Calu3 (cell line): ENCODE data around the gene SF3A2. TPM values are rescaled to one million over a fixed set of nuclear protein-coding genes. Genes with fewer than 3 reads are reported as not detected.

ENCODE experiments used
- BruUV-seq: library from RNA; stranded (reverse); fragments of 400-500 nt; replicated peaks from 2 replicates; lab custom pipeline; 2021; lab: Mats Ljungman, UMichigan
- CTCF ChIA-PET: fragments of 300-600 bp; sonication (Branson Sonifier 250); formaldehyde crosslinking; loops from one replicate; lab custom pipeline; 2022; ENCODE audit warnings: antibody characterized with exemption; lab: Charles Lee
- DNase-seq: peaks from one replicate; pipeline ENCODE4 v3.0.0; 2022
- H3K27ac Mint-ChIP-seq: one replicate; pipeline ENCODE4 v1.8.0; 2022; ENCODE audit warnings: mixed read lengths; ENCODE audit not compliant: unreplicated experiment
- H3K27me3 Mint-ChIP-seq: one replicate; pipeline ENCODE4 v1.8.0; 2022; ENCODE audit warnings: mixed read lengths; ENCODE audit not compliant: unreplicated experiment
- H3K36me3 Mint-ChIP-seq: one replicate; pipeline ENCODE4 v1.8.0; 2022; ENCODE audit warnings: mild to moderate bottlenecking, moderate library complexity, mixed read lengths; ENCODE audit not compliant: insufficient read depth, unreplicated experiment
- H3K4me1 Mint-ChIP-seq: one replicate; pipeline ENCODE4 v1.8.0; 2022; ENCODE audit warnings: mild to moderate bottlenecking, low read depth, mixed read lengths; ENCODE audit not compliant: unreplicated experiment
- H3K4me3 Mint-ChIP-seq: one replicate; pipeline ENCODE4 v1.8.0; 2022; ENCODE audit warnings: mild to moderate bottlenecking, low read depth, moderate library complexity, mixed read lengths; ENCODE audit not compliant: unreplicated experiment
- H3K9me3 Mint-ChIP-seq: one replicate; pipeline ENCODE4 v1.8.0; 2022; ENCODE audit warnings: low read depth, mixed read lengths; ENCODE audit not compliant: unreplicated experiment
- intact Hi-C: fragments of 100-400 bp; cut with micrococcal nuclease; formaldehyde crosslinking; loops from one replicate; pipeline ENCODE4 v1.10.0; 2022; ENCODE audit not compliant: unreplicated experiment
- total RNA-seq: library from RNA; stranded (reverse); gene quantifications from 2 replicates; pipeline ENCODE4 v1.2.3, GENCODE V29; 2022
- TF ChIP-seq, protein P1 (sequence below): fragments of 200-600 bp; IDR thresholded peaks from one replicate; pipeline ENCODE4 v1.8.0; 2022; ENCODE audit warnings: antibody characterized with exemption; ENCODE audit not compliant: unreplicated experiment

SF3A2 gene
- total RNA-seq, 1 experiment from 2014 or later = 83.6 TPM

DNA sequence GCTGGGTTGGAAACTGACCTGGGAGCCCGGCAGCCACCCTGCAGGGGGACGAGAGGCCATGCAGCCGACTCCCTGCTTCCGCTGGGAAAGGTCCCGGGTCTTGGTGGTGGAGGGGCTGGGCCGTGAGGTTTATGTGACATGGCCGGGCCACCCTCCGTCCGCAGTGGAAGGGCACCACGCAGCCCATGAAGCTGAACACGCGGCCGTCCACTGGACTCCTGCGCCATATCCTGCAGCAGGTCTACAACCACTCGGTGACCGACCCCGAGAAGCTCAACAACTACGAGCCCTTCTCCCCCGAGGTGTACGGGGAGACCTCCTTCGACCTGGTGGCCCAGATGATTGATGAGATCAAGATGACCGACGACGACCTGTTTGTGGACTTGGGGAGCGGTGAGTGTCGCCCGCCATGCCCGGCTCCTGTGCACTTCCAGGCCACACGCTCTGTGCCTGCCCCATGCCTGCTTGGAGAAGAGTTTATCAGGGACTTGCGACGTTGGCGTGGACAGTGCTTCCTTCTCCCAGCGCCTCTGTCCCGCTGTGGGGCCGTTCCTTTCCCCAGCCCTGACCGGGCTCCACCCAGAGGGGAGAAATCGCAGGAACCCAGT is 45.7 kb upstream of the SF3A2 start:
- intact Hi-C loops = no loop called here
- CTCF ChIA-PET = no interaction called here

DNA sequence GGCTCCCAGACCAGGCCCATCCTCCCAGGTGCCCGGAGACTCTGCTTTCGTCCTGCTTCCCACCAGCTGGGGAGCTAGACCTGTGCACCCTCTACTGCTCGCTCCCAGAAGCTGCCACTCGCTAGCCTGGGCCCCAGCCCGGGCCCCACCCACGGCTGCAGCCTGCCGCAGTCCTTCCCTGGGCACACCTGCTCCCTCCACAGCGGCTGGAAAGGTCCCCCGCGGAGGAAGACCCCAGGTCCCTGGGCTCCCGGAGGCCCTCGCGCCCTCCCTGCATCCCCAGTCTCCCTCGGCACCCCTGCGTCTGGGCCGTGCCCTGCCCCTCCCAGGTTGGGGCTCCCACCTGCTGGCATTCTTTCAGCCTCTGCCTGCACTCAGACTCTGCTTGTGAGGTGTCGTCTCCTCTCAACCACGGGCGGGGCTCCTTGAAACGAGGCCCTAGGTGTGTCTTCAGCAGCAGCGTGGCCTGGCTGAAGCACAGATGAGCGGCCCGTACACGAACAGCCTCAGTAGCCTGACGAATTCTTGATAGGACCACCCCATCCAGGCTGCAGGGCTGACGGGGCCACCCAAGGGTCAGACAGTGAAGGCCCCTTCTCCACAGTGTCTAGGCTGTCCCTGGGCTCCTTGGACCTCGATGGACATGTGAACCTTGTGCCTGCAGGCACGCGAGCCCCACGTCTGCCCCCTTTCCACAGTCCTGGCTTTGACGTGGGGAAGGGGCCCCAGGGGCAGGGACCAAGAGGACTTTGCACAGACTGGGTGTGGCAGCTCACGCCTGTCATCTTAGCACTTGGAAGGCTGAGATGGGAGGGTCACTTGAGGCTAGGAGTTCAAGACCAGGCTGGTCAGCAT is 44.9 kb upstream of the SF3A2 start:
- no peak for DNase-seq
- intact Hi-C loops = no loop called here
- no peak overlapping the region for H3K27ac Mint-ChIP-seq
- no TSS peak for BruUV-seq
- TF ChIP-seq, protein P1, sequence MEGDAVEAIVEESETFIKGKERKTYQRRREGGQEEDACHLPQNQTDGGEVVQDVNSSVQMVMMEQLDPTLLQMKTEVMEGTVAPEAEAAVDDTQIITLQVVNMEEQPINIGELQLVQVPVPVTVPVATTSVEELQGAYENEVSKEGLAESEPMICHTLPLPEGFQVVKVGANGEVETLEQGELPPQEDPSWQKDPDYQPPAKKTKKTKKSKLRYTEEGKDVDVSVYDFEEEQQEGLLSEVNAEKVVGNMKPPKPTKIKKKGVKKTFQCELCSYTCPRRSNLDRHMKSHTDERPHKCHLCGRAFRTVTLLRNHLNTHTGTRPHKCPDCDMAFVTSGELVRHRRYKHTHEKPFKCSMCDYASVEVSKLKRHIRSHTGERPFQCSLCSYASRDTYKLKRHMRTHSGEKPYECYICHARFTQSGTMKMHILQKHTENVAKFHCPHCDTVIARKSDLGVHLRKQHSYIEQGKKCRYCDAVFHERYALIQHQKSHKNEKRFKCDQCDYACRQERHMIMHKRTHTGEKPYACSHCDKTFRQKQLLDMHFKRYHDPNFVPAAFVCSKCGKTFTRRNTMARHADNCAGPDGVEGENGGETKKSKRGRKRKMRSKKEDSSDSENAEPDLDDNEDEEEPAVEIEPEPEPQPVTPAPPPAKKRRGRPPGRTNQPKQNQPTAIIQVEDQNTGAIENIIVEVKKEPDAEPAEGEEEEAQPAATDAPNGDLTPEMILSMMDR = no peak
- H3K4me1 Mint-ChIP-seq = no peaks in the 10 kb centered on the region
- CTCF ChIA-PET = no interaction called here
- H3K9me3 Mint-ChIP-seq = no peaks in the 10 kb centered on the region
- peaks cover 37% of the 10 kb centered on the region for H3K36me3 Mint-ChIP-seq
- no peak overlapping the region for H3K4me3 Mint-ChIP-seq
- H3K27me3 Mint-ChIP-seq = no peaks in the 10 kb centered on the region

More for the DNA sequence above, 45.7 kb upstream of the SF3A2 start:
- TF ChIP-seq, protein P1 = no peak
- Mint-ChIP-seq H3K4me3 (no peak overlapping the region), H3K4me1 (no peaks in the 10 kb centered on the region), H3K27ac (no peak overlapping the region), H3K27me3 (no peaks in the 10 kb centered on the region), H3K9me3 (no peaks in the 10 kb centered on the region), H3K36me3 (peaks cover 38% of the 10 kb centered on the region)
- no TSS peak for BruUV-seq
- no peak for DNase-seq

DNA sequence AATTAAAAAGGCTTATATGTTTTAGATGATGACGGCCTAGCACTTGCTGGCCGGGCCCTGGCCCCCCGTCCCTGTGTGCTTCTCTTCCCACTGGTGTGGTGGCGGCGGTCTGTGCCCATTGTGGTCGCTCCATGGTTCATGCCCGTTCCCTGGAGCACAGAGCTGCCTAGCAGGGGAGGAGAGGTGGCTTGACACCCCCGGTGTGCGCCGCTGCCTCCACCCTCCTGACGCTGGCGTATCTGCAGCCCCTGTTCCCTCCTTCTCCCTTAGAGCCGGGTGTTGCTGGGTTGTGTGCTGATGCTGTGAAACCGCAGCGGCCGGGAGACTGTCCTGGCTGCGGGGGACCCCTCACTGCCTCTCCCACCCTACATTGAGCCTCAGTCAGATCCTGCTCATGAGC is 43.8 kb upstream of the SF3A2 start:
- CTCF ChIA-PET = no interaction called here

DNA sequence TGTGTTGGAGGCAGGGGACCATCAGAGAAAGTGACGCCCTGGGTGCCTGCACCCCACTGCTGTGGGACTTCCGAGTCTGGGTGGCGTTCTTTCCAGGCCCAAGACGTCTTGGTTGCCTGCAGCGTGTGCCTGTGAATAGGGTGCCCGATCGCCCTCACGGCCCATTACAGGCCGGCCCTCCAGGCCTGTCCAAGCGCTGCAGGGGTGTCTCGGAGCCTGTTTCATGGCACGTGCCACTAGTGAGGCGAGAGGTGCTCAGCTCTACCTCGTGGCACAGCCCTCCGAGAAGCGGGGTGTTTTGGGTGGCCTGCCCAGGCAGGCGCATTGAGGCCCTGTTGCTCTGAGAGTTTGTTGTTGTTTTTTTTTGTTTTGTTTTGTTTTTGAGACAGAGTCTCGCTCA is 42.8 kb upstream of the SF3A2 start:
- Mint-ChIP-seq H3K4me1 (no peaks in the 10 kb centered on the region), H3K4me3 (no peak overlapping the region), H3K9me3 (no peaks in the 10 kb centered on the region), H3K36me3 (peaks cover 41% of the 10 kb centered on the region), H3K27ac (no peak overlapping the region), H3K27me3 (no peaks in the 10 kb centered on the region)
- CTCF ChIA-PET = no interaction called here
- no TSS peak for BruUV-seq
- DNase-seq = no peak
- TF ChIP-seq, protein P1 = no peak
- intact Hi-C loops = no loop called here

More for the DNA sequence above, 43.8 kb upstream of the SF3A2 start:
- Mint-ChIP-seq H3K36me3 (peaks cover 38% of the 10 kb centered on the region), H3K27me3 (no peaks in the 10 kb centered on the region), H3K4me3 (no peak overlapping the region), H3K4me1 (no peaks in the 10 kb centered on the region), H3K9me3 (no peaks in the 10 kb centered on the region), H3K27ac (no peak overlapping the region)
- intact Hi-C loops = no loop called here
- DNase-seq = no peak
- TF ChIP-seq, protein P1 = no peak
- BruUV-seq = no TSS peak
